ENCODE data around the gene CNTN5. TPM values are rescaled to one million over a fixed set of nuclear protein-coding genes. Genes with fewer than 3 reads are reported as not detected.

CNTN5 gene
- total and polyA plus RNA-seq, 2 donors (not counting 1 experiment from before 2014, with no cell fraction given): 0.17 TPM; not detected in 1

- Histone ChIP-seq H2AFZ (ENCODE audit: low read length) (no peak overlapping the region), H3K79me2 (ENCODE audit: control insufficient read depth, insufficient read depth, low read length) (no peaks in the 10 kb centered on the region), H4K20me1 (ENCODE audit: control insufficient read depth, extremely low read depth, insufficient read depth, low read length) (no peaks in the 10 kb centered on the region), H3K4me1 (ENCODE audit: control insufficient read depth, extremely low read depth, insufficient read depth, low read length) (no peaks in the 10 kb centered on the region), H3K9me3 (ENCODE audit: control insufficient read depth, insufficient read depth, low read depth, low read length) (no peaks in the 10 kb centered on the region), H3K4me3 (replicated peaks in 1 of 4; ENCODE audit: control extremely low read depth in 1 of 4, insufficient read depth in 1 of 4, low read depth in 3 of 4, low read length in 4 of 4) (no peak overlapping the region), H3K27me3 (ENCODE audit: control insufficient read depth, insufficient read depth, low read length) (no peaks in the 10 kb centered on the region), H3K27ac (ENCODE audit: insufficient read depth, low read length) (no peak overlapping the region), H3K4me2 (ENCODE audit: extremely low read depth, insufficient read depth, low read length) (no peak overlapping the region), H3K36me3 (ENCODE audit: control insufficient read depth, insufficient read depth, low read length) (no peaks in the 10 kb centered on the region), H3K9ac (ENCODE audit: insufficient read depth, low read length) (no peak overlapping the region)
- TF ChIP-seq EZH2 (IDR thresholded peaks at IDR 0.05; ENCODE audit: low read length, missing control alignments) (no peak), CTCF (conservative IDR thresholded peaks at IDR 0.05 in 1 of 2, IDR thresholded peaks at IDR 0.05 in 1 of 2; ENCODE audit: low read depth in 1 of 2, low read length in 2 of 2) (no peak)
- no peak for DNase-seq (ENCODE audit: low read depth in 2 of 2)
Observed at GRCh38 chr11:99631618-99632017, 610.9 kb downstream of the CNTN5 start.

- no peaks in the 10 kb centered on the region for H3K4me1 ChIP-seq (ENCODE audit: control insufficient read depth, extremely low read depth, insufficient read depth, low read length)
- DNase-seq (ENCODE audit: low read depth in 2 of 2): no peak
Observed at GRCh38 chr11:99632969-99633368, 612.2 kb downstream of the CNTN5 start.

GRCh38 chr11:99634581-99634980, 613.8 kb downstream of the CNTN5 start:
- no peaks in the 10 kb centered on the region for H3K36me3 ChIP-seq (ENCODE audit: control insufficient read depth, insufficient read depth, low read length)
- H2AFZ ChIP-seq (ENCODE audit: low read length): no peak overlapping the region
- H3K9me3 ChIP-seq (ENCODE audit: control insufficient read depth, insufficient read depth, low read depth, low read length): no peaks in the 10 kb centered on the region
- no peaks in the 10 kb centered on the region for H3K4me1 ChIP-seq (ENCODE audit: control insufficient read depth, extremely low read depth, insufficient read depth, low read length)
- DNase-seq (ENCODE audit: low read depth in 2 of 2): no peak
- no peak for TF ChIP-seq EZH2 (IDR thresholded peaks at IDR 0.05; ENCODE audit: low read length, missing control alignments)
- no peak for TF ChIP-seq CTCF (conservative IDR thresholded peaks at IDR 0.05 in 1 of 2, IDR thresholded peaks at IDR 0.05 in 1 of 2; ENCODE audit: low read depth in 1 of 2, low read length in 2 of 2)
- no peak overlapping the region for H3K4me2 ChIP-seq (ENCODE audit: extremely low read depth, insufficient read depth, low read length)
- no peaks in the 10 kb centered on the region for H4K20me1 ChIP-seq (ENCODE audit: control insufficient read depth, extremely low read depth, insufficient read depth, low read length)
- no peaks in the 10 kb centered on the region for H3K79me2 ChIP-seq (ENCODE audit: control insufficient read depth, insufficient read depth, low read length)
- H3K9ac ChIP-seq (ENCODE audit: insufficient read depth, low read length): no peak overlapping the region
- no peak overlapping the region for H3K27ac ChIP-seq (ENCODE audit: insufficient read depth, low read length)
- no peak overlapping the region for H3K4me3 ChIP-seq (replicated peaks in 1 of 4; ENCODE audit: control extremely low read depth in 1 of 4, insufficient read depth in 1 of 4, low read depth in 3 of 4, low read length in 4 of 4)
- no peaks in the 10 kb centered on the region for H3K27me3 ChIP-seq (ENCODE audit: control insufficient read depth, insufficient read depth, low read length)

More at GRCh38 chr11:99632969-99633368, 612.2 kb downstream of the CNTN5 start:
- no peak for TF ChIP-seq CTCF (conservative IDR thresholded peaks at IDR 0.05 in 1 of 2, IDR thresholded peaks at IDR 0.05 in 1 of 2; ENCODE audit: low read depth in 1 of 2, low read length in 2 of 2)
- Histone ChIP-seq H4K20me1 (ENCODE audit: control insufficient read depth, extremely low read depth, insufficient read depth, low read length) (no peaks in the 10 kb centered on the region), H2AFZ (ENCODE audit: low read length) (no peak overlapping the region), H3K4me2 (ENCODE audit: extremely low read depth, insufficient read depth, low read length) (no peak overlapping the region), H3K79me2 (ENCODE audit: control insufficient read depth, insufficient read depth, low read length) (no peaks in the 10 kb centered on the region), H3K27ac (ENCODE audit: insufficient read depth, low read length) (no peak overlapping the region), H3K9me3 (ENCODE audit: control insufficient read depth, insufficient read depth, low read depth, low read length) (no peaks in the 10 kb centered on the region), H3K27me3 (ENCODE audit: control insufficient read depth, insufficient read depth, low read length) (no peaks in the 10 kb centered on the region), H3K4me3 (replicated peaks in 1 of 4; ENCODE audit: control extremely low read depth in 1 of 4, insufficient read depth in 1 of 4, low read depth in 3 of 4, low read length in 4 of 4) (no peak overlapping the region), H3K9ac (ENCODE audit: insufficient read depth, low read length) (no peak overlapping the region), H3K36me3 (ENCODE audit: control insufficient read depth, insufficient read depth, low read length) (no peaks in the 10 kb centered on the region)
